Endothelial cell of umbilical vein (primary cell): ENCODE results near the gene GSTA5. TPM values are rescaled to one million over a fixed set of nuclear protein-coding genes. Genes with fewer than 3 reads are reported as not detected.
"Not testable (repeated sequence)": the region's sequence is repeated elsewhere in the genome, so short reads cannot be mapped to it uniquely, and the experiment has no call there.

ENCODE experiments used
- BruUV-seq: library from RNA; stranded (reverse); fragments of 400-500 nt; replicated peaks from 2 replicates; lab custom pipeline; 2021; lab: Mats Ljungman, UMichigan
- CTCF ChIA-PET: fragments of 300-600, 350-600 bp; sonication (Branson Sonifier 250); formaldehyde crosslinking; loops from one replicate; lab custom pipeline; 2021; ENCODE audit warnings: antibody characterized with exemption, inconsistent platforms; lab: Charles Lee
- POLR2A ChIA-PET: fragments of 300-600, 350-600 bp; sonication (Branson Sonifier 250); formaldehyde crosslinking; loops from one replicate; lab custom pipeline; 2021; ENCODE audit warnings: antibody characterized with exemption, inconsistent platforms; lab: Charles Lee
- DNase-seq: peaks from one replicate; pipeline ENCODE4 v3.0.0-alpha.2; 2011; ENCODE audit warnings: low read depth, low spot score
- FAIRE-seq: peaks from 2 replicates; lab custom pipeline; 2011; peaks lifted over from hg19 to GRCh38; lab: Jason Lieb, UNC
- H2AFZ ChIP-seq: 2 replicates; pipeline ENCODE4 v1.6.0; 2012; ENCODE audit warnings: low read depth, low read length, control low read depth, inconsistent platforms
- H3K27ac ChIP-seq: 2 replicates; pipeline ENCODE4 v1.5.1; 2011; ENCODE audit warnings: low read depth, mild to moderate bottlenecking, control low read depth, low read length, moderate library complexity; ENCODE audit not compliant: insufficient read depth
- H3K27me3 ChIP-seq, 2 experiments: 2 replicates each; pipeline versions ENCODE4 v1.6.0 to v1.6.1; 2011; ENCODE audit warnings: low read length in 2 of 2, mixed read lengths in 1 of 2; ENCODE audit not compliant: control insufficient read depth in 2 of 2, insufficient read depth in 2 of 2
- H3K36me3 ChIP-seq, 2 experiments: 2 replicates in 1 of 2; 3 replicates in 1 of 2; pipeline ENCODE4 v1.5.1; 2011; ENCODE audit warnings: low read length in 2 of 2, mild to moderate bottlenecking in 1 of 2, moderate library complexity in 1 of 2; ENCODE audit not compliant: control insufficient read depth in 2 of 2, insufficient read depth in 2 of 2; ENCODE audit errors: extremely low read depth in 1 of 2
- H3K4me1 ChIP-seq: 3 replicates; pipeline ENCODE4 v1.5.1; 2011; ENCODE audit warnings: mild to moderate bottlenecking, low read length; ENCODE audit not compliant: control insufficient read depth, insufficient read depth; ENCODE audit errors: extremely low read depth
- H3K4me2 ChIP-seq: 2 replicates; pipeline ENCODE4 v1.6.1; 2011; ENCODE audit warnings: low read length, control low read depth, mixed read lengths; ENCODE audit not compliant: insufficient read depth
- H3K4me3 ChIP-seq, 3 experiments: fragments of 200-600 bp in 1 of 3; sonication (generic), shearing (Covaris generic) in 1 of 3; replicated peaks in 1 of 3; 2 replicates each; pipeline ENCODE4 v1.5.1; 2011 to 2016; ENCODE audit warnings: control low read depth in 3 of 3, low read length in 3 of 3, mild to moderate bottlenecking in 2 of 3, inconsistent platforms in 1 of 3, low read depth in 1 of 3, moderate library complexity in 1 of 3; ENCODE audit not compliant: insufficient read depth in 1 of 3
- H3K79me2 ChIP-seq: 2 replicates; pipeline ENCODE4 v1.6.0; 2012; ENCODE audit warnings: low read length, inconsistent platforms; ENCODE audit not compliant: control insufficient read depth, insufficient read depth
- H3K9ac ChIP-seq: replicated peaks from 2 replicates; pipeline ENCODE3; 2011; ENCODE audit warnings: low read length, control low read depth; ENCODE audit not compliant: insufficient read depth; ENCODE audit errors: extremely low read depth
- H3K9me1 ChIP-seq: replicated peaks from 3 replicates; pipeline ENCODE4 v1.6.0; 2011; ENCODE audit warnings: mild to moderate bottlenecking, low read length; ENCODE audit not compliant: control insufficient read depth, insufficient read depth; ENCODE audit errors: extremely low read depth
- H3K9me3 ChIP-seq: replicated peaks from 2 replicates; pipeline ENCODE4 v1.5.1; 2012; ENCODE audit warnings: low read length, inconsistent platforms; ENCODE audit not compliant: control insufficient read depth, insufficient read depth
- H4K20me1 ChIP-seq: replicated peaks from 2 replicates; pipeline ENCODE3; 2011; ENCODE audit warnings: mild to moderate bottlenecking, low read length; ENCODE audit not compliant: control insufficient read depth, insufficient read depth; ENCODE audit errors: extremely low read depth
- EZH2 ChIP-seq: IDR thresholded peaks from 2 replicates; pipeline ENCODE4 v1.6.1; 2012; ENCODE audit warnings: borderline replicate concordance, low read depth, mild to moderate bottlenecking, moderate library complexity, low read length, inconsistent platforms; ENCODE audit not compliant: severe bottlenecking
- FOS ChIP-seq: IDR thresholded peaks from 2 replicates; pipeline ENCODE4 v1.6.1; 2011; ENCODE audit warnings: mild to moderate bottlenecking, low read length, moderate library complexity, borderline replicate concordance; ENCODE audit not compliant: insufficient read depth
- GATA2 ChIP-seq: IDR thresholded peaks from 2 replicates; pipeline ENCODE4 v1.7.0; 2011; ENCODE audit warnings: low read depth, mild to moderate bottlenecking, moderate library complexity, mixed read lengths, low read length; ENCODE audit not compliant: insufficient read length, insufficient read depth
- JUN ChIP-seq: IDR thresholded peaks from 2 replicates; pipeline ENCODE4 v1.6.1; 2011; ENCODE audit warnings: borderline replicate concordance, low read depth; ENCODE audit not compliant: insufficient read length, insufficient read depth
- MYC ChIP-seq: IDR thresholded peaks from one replicate; pipeline ENCODE4 v1.6.1; 2011; ENCODE audit warnings: mild to moderate bottlenecking, low read depth, low read length
- POLR2A ChIP-seq: IDR thresholded peaks from 2 replicates; pipeline ENCODE4 v1.6.1; 2012; ENCODE audit warnings: low read depth, mild to moderate bottlenecking, control low read depth, low read length
- POLR2AphosphoS5 ChIP-seq: IDR thresholded peaks from 2 replicates; pipeline ENCODE4 v1.6.1; 2012; ENCODE audit warnings: low read depth, mild to moderate bottlenecking, control low read depth, low read length, moderate library complexity; ENCODE audit not compliant: insufficient read depth
- dilution Hi-C: fragments of 300-500 bp; cut with MboI; formaldehyde crosslinking; loops from one replicate; pipeline ENCODE4 v1.15.0; 2019; ENCODE audit warnings: low sequenced_read_pairs; ENCODE audit not compliant: extremely low pct_ligation_motif_present
- intact Hi-C: fragments of 100-400 bp; cut with micrococcal nuclease; formaldehyde crosslinking; loops from one replicate; pipeline ENCODE4 v1.10.0; 2022
- polyA plus RNA-seq, 4 experiments: library from polyadenylated mRNA; depleted of rRNA in 3 of 4; stranded (reverse) in 3 of 4; unstranded in 1 of 4; fragments of >200 nt; gene quantifications; 2 replicates each; pipeline versions ENCODE4 v1.2.1 to v1.2.3, GENCODE V29; 2011 to 2012; ENCODE audit warnings: missing spikeins in 1 of 4
- total RNA-seq: library from RNA; stranded (reverse); gene quantifications from 2 replicates; pipeline ENCODE4 v1.2.3, GENCODE V29; 2021
- TF ChIP-seq, protein P1 (sequence below): IDR thresholded peaks from 2 replicates; pipeline ENCODE4 v1.6.1; 2011; ENCODE audit not compliant: insufficient read depth, insufficient read length
- TF ChIP-seq, protein P2 (sequence below), 2 donors: IDR thresholded peaks; 1 replicate in 1 of 2; 2 replicates in 1 of 2; pipeline ENCODE4 v1.5.1; 2011; ENCODE audit warnings: low read length in 2 of 2, mild to moderate bottlenecking in 2 of 2, moderate library complexity in 2 of 2, control low read depth in 1 of 2, inconsistent platforms in 1 of 2, low read depth in 1 of 2; ENCODE audit not compliant: insufficient read depth in 1 of 2; ENCODE audit errors: extremely low read depth in 1 of 2

Gene GSTA5
- total and polyA plus RNA-seq, 2 donors (not counting 3 experiments of a cell fraction or from before 2014, with no cell fraction given), result not detected

DNA sequence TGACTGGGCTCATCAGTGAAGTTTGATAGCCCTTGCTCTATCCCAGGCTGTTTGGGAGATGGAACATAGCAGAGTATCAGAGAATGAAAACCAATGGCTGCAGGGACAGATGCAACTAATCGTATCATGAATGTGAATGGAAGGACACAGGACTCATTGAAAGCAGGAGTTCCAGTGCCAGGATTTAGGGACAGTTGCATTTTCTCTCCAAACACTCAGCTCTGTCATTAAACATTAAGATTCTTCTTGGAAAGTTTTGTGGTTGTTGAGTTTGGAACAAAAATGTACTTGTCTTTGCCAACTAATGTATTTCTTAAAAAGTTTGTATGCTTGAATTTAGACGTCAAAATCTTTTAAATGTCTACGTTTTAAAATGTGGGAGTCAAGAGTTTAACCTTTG lies 31.0 kb upstream of the GSTA5 start:
- Histone ChIP-seq H4K20me1 (no peaks in the 10 kb centered on the region), H3K4me3 (no peak overlapping the region), H3K27me3 (peaks cover 0 to 2% of the 10 kb centered on the region in 2 experiments), H3K36me3 (no peaks in the 10 kb centered on the region), H3K4me1 (no peaks in the 10 kb centered on the region), H3K9ac (no peak overlapping the region), H2AFZ (no peak overlapping the region), H3K9me3 (no peaks in the 10 kb centered on the region), H3K9me1 (no peaks in the 10 kb centered on the region), H3K4me2 (no peak overlapping the region), H3K79me2 (no peaks in the 10 kb centered on the region), H3K27ac (no peak overlapping the region)
- intact Hi-C loops, result no loop called here
- DNase-seq (no peak), FAIRE-seq (no peak)
- BruUV-seq, result no TSS peak
- POLR2A ChIA-PET, result interaction anchor here (0.6 kb wide), 1 partner anchor 69 kb away, joined by 4 read pairs; no protein-coding TSS in a partner anchor
- dilution Hi-C loops, result no loop called here
- CTCF ChIA-PET, result interaction anchor here (1.0 to 1.7 kb wide), 2 partner anchors 10 to 125 kb away, joined by 3 to 8 read pairs; no protein-coding TSS in a partner anchor
- TF ChIP-seq POLR2A (no peak), GATA2 (no peak), POLR2AphosphoS5 (no peak), EZH2 (no peak), FOS (no peak), MYC (no peak), JUN (no peak)
- TF ChIP-seq, protein P1, sequence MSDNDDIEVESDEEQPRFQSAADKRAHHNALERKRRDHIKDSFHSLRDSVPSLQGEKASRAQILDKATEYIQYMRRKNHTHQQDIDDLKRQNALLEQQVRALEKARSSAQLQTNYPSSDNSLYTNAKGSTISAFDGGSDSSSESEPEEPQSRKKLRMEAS, result no peak
- TF ChIP-seq, protein P2, sequence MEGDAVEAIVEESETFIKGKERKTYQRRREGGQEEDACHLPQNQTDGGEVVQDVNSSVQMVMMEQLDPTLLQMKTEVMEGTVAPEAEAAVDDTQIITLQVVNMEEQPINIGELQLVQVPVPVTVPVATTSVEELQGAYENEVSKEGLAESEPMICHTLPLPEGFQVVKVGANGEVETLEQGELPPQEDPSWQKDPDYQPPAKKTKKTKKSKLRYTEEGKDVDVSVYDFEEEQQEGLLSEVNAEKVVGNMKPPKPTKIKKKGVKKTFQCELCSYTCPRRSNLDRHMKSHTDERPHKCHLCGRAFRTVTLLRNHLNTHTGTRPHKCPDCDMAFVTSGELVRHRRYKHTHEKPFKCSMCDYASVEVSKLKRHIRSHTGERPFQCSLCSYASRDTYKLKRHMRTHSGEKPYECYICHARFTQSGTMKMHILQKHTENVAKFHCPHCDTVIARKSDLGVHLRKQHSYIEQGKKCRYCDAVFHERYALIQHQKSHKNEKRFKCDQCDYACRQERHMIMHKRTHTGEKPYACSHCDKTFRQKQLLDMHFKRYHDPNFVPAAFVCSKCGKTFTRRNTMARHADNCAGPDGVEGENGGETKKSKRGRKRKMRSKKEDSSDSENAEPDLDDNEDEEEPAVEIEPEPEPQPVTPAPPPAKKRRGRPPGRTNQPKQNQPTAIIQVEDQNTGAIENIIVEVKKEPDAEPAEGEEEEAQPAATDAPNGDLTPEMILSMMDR (IDR thresholded peaks at IDR 0.05; ENCODE audit: extremely low read depth in 1 of 2, insufficient read depth in 1 of 2, low read depth in 1 of 2, low read length in 2 of 2), result no peak

GRCh38 chr6:52870335-52871091 lies 29.9 kb upstream of the GSTA5 start:
- H3K4me3 ChIP-seq, dilution Hi-C loops, H3K27me3 ChIP-seq, H3K4me1 ChIP-seq, FAIRE-seq, H3K79me2 ChIP-seq, BruUV-seq, H3K4me2 ChIP-seq, H3K9ac ChIP-seq, DNase-seq, H3K9me3 ChIP-seq, H3K9me1 ChIP-seq, CTCF ChIA-PET, intact Hi-C loops, H4K20me1 ChIP-seq, H3K36me3 ChIP-seq, H3K27ac ChIP-seq, H2AFZ ChIP-seq: not testable (repeated sequence)
- POLR2A ChIA-PET, result interaction anchor here (0.6 kb wide), 1 partner anchor 70 kb away, joined by 4 read pairs; no protein-coding TSS in a partner anchor
